DMS153 treated with DMSO at 0.1 percent for 48 hours (cell line): Measurements from ENCODE around the gene LRRC74A.

Experiments
- DNase-seq: peaks from one replicate; lab custom pipeline; 2025; ENCODE audit not compliant: unreplicated experiment; lab: John Stamatoyannopoulos, UW

LRRC74A gene

DNA sequence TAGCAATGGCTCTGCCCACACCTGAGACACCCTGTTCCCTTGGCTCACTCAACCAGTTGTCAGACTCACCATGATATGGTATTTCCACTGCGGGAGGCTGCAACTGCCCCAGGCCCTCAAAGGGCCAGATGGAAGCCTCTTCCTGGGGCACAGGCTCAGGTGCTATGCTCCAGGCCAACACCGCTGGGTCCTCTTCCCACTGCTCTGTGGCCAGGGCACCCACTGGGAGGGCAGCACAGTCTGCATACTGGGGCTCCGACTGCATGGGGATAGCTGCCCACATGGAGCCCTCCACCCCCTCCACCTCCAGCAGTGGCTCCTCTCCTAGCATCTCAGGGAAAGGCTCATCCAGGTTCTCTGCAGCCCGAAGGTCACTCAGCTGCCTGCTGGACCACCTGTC is 17.2 kb upstream of the LRRC74A start:
- DNase-seq = no peak

DNA sequence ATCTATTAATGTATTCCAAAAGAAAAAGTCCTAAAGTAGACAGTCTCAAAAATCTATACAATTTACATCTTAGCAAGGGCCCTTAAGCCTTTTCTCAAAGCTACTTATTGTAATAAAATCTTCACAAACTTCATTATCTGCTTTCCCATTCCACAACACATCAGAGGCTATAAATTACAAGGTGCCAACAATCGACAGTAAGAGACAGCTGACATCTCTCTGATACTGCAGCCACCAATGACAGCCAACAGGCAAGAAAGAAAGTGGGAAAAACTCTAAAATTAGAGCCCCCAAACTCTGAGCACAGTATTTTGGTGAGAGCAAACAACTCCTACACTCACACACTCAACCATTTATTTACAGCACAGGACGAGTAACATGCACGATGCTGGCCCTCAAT is 15.7 kb upstream of the LRRC74A start:
- DNase-seq = no peak

DNA sequence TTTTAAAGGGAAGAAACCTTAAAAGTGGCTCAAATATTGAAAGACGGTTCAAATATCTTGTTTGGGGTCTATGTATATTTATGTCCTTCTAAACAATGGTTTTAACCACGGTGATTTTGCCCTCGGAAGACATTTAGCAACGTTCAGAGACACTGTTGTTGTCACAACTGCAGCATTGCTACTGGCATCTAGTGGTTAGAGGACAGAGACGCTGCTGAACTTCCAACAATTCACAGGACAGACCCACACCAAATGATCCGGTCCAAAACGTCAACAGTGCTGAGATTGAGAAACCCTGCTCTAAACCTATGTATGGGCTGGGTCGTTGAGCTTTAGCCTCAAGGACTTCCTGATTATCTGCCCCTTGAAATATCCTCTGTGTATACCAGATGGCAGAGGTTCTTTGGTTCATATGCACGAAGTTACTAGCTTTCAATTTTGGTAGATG is 15.2 kb upstream of the LRRC74A start:
- no peak for DNase-seq

DNA sequence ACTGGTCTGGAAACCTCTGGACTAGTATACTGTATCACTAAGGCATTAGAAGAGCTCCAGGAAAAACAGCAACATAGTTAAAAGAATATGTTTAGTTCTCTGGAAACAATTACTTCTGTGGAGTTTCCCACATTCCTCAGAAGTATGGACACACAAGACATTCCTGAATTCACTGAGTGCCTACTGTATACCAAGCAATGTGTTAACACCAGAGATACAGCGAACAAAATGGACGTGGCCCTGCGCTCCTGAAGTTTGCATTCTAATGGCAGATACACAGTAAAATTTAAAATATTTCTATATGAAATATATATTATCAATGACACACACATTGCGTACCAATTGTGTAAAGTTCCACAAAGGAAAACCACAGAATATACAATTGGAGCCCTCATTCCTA is 14.6 kb upstream of the LRRC74A start:
- DNase-seq = no peak

DNA sequence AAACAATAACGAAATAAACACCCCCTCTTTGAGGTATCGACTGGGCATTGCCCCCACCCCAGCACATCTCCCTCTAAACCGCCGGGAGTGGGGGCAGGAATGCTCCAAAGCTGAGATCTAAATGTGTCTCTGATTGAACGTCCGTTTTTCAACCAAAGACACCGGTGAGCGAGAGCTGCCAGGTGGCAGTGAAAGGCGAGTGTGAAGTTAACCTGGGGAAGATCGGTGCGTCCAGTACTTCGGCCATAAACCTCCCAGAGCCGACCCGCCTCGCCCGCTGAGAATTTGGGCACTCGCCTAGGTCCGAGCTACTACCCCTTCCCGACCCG is 14.2 kb upstream of the LRRC74A start:
- DNase-seq = no peak

DNA sequence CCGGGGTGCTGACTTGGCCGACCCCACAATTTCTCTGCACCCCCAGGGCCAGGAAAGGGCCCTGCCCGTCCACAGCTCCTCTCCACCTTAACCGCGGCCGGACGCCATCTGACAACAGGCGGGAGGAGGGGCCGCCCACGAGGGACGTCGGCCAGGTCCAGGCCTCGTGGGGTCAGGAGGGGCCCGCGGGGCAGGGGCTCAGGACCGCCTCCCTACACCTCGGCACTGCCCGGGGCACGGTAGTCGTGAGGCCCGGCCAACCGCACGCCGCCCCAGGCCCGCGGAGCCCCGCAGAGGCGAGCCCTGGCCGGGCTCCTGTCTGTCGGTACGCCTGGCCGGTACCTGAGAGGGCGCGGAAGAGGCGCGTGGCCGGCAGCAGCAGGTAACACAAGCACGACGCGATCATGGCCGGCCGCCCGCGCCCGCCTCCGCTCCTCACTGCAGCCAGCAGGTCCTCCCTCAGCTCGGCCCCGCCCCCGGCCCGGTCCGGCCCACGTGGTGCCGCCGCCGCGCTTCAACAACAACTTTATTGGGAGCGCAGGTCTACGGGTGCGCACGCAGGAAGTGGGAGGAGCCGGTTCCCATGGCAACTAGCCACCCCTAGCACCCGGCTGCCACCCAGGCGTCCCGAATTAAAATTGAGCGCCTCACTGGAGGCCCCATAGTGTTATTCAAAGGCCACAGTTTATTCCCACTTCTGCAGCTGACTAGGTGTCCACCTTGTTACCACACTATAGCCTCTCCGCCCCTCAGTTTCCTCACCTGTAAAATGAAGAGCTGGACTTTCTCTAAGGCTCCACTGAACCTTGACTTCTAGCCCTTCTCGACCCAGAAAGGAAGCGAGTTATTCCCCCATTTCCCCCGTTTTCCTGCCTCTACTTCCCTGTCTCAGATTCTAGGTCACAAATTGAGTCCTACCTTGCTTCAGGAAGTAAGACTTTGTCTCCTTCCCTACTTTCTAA is 13.5 kb upstream of the LRRC74A start, which contains the start of gene ANGEL1:
Gene ANGEL1 (minus strand): TSS at position 461 of the 962 bp plus-strand sequence. CDS start 55 bp downstream, at position 406.
- peak; percentile 89 for DNase-seq

GRCh38 chr14:76814726-76815645 is 11.2 kb upstream of the LRRC74A start:
- no peak for DNase-seq

GRCh38 chr14:76820700-76821099 is 5.5 kb upstream of the LRRC74A start:
- no peak for DNase-seq

DNA sequence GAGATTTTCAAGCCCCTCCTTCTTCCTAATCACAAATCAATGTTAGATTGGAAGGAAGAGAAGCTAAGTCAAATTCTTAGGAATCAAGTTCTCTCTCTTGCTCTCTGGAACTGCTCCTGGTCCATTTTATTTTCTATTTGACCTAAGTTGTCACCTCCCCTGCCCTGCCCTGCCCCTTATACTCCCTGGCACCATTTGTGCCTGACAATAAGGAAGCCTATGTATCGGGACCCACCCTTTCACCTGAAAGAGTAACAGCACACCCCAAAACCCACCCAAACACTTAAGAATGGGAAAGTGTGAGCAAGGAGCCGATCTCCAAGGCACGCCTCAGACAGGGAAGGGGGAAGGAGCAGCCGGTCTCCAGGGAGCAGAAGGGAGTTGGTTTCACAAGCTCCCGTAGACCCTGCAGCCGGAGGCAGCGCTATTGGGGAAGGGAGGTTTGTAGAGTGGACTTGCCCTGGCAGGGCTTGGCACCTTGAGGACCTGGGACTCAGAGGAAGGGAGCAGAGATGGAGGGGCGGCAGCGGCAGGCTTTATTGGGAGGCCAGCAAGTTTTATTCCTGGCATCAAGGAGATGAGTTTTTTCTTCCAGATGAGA is 1.6 kb downstream of the LRRC74A start:
- no peak for DNase-seq

GRCh38 chr14:76828339-76829012 is 2.3 kb downstream of the LRRC74A start:
- DNase-seq = no peak

DNA sequence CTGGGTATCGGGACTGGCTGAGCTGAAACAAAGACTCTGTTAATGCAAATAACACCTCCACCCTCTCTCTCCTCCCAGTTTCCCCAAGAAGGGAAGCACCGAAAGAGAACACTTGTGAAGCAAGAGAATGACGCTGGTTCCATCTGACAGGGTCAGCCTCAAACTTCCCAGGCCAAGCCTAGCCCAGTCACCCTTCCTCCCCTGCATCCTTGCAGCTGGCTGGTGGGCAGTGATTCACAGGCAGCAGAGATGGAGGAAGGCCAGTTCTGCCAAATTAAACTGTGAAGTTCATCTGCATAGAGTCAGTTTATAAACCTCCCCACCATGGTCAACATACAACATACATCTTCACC is 2.8 kb downstream of the LRRC74A start:
- no peak for DNase-seq

- DNase-seq = no peak
Measured at GRCh38 chr14:76829650-76830421, 3.6 kb downstream of the LRRC74A start.

GRCh38 chr14:76830556-76830955 is 4.3 kb downstream of the LRRC74A start:
- DNase-seq = no peak

GRCh38 chr14:76832503-76832988 is 6.3 kb downstream of the LRRC74A start:
- no peak for DNase-seq

- no peak for DNase-seq
Measured at GRCh38 chr14:76833011-76833410, 6.8 kb downstream of the LRRC74A start.

- DNase-seq = no peak
Measured at GRCh38 chr14:76834241-76834661, 8.0 kb downstream of the LRRC74A start.

GRCh38 chr14:76836029-76836630 is 9.9 kb downstream of the LRRC74A start:
- no peak for DNase-seq

GRCh38 chr14:76837524-76837923 is 11.3 kb downstream of the LRRC74A start:
- no peak for DNase-seq

GRCh38 chr14:76842414-76842813 is 16.2 kb downstream of the LRRC74A start:
- no peak for DNase-seq
